ENCODE results near the gene FAM110A.

The FAM110A gene

DNA sequence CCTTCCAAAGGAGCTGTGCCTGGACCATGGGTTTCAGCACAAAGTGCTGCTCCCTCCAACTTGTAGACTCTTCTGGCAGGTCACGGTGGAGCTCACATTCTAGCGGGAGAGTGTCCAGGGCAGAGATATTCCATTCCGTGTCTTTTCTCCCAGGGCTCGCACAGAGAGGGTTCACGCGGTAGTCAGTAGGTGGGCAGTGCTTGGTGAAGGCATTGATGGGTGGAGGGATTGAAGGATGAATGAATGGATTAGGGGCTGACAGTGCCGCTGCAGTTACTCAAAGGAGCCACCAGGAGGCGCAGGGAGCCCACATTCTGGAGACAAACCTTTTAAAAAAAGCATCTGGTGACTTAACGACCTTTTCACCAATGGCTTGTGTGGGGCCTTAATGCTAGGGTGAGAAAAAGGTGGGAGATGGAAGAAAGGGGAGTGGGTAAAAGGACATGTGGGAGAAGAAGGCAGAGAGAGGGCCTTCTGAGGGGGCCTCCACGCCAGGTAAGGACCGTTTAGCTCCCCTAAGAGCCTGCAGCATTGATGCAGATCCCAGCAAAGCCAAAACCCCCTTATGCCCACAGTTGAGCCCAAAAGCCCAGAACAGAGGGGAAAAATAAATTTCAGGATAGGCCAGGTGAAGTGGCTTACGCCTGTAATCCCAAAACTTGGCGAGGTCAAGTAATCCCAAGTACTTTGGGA is 17.5 kb upstream of the FAM110A start:
- H3F3A ChIP-seq (ENCODE audit: control insufficient read depth, insufficient read depth): no peaks in the 10 kb centered on the region
- no peaks in the 10 kb centered on the region for H3K36me3 ChIP-seq (ENCODE audit: control insufficient read depth, low read length)
- no peak overlapping the region for H3K27ac ChIP-seq (ENCODE audit: low read depth, low read length)
- TF ChIP-seq, protein P1, sequence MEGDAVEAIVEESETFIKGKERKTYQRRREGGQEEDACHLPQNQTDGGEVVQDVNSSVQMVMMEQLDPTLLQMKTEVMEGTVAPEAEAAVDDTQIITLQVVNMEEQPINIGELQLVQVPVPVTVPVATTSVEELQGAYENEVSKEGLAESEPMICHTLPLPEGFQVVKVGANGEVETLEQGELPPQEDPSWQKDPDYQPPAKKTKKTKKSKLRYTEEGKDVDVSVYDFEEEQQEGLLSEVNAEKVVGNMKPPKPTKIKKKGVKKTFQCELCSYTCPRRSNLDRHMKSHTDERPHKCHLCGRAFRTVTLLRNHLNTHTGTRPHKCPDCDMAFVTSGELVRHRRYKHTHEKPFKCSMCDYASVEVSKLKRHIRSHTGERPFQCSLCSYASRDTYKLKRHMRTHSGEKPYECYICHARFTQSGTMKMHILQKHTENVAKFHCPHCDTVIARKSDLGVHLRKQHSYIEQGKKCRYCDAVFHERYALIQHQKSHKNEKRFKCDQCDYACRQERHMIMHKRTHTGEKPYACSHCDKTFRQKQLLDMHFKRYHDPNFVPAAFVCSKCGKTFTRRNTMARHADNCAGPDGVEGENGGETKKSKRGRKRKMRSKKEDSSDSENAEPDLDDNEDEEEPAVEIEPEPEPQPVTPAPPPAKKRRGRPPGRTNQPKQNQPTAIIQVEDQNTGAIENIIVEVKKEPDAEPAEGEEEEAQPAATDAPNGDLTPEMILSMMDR (IDR thresholded peaks at IDR 0.05; ENCODE audit: low read depth, low read length, poor library complexity, severe bottlenecking): peak; percentile 98
- TF ChIP-seq EZH2phosphoT487 (IDR thresholded peaks at IDR 0.05; ENCODE audit: borderline replicate concordance, low read length): no peak
- no peaks in the 10 kb centered on the region for H3K4me1 ChIP-seq (ENCODE audit: control insufficient read depth, low read length)
- H3K9me2 ChIP-seq (replicated peaks; ENCODE audit: control insufficient read depth, low read length): no peaks in the 10 kb centered on the region
- H4K20me1 ChIP-seq (ENCODE audit: control insufficient read depth, insufficient read depth, low read depth, low read length): no peaks in the 10 kb centered on the region
- H3K27me3 ChIP-seq (ENCODE audit: control insufficient read depth, low read length): no peaks in the 10 kb centered on the region
- H3K9me3 ChIP-seq (ENCODE audit: control insufficient read depth, insufficient read depth, low read length): no peaks in the 10 kb centered on the region; the same call in 1 of the 2 replicates
- H3K4me2 ChIP-seq (ENCODE audit: low read length): no peak overlapping the region
- H3K79me2 ChIP-seq (ENCODE audit: control insufficient read depth, low read length): no peaks in the 10 kb centered on the region
- H3K4me3 ChIP-seq (ENCODE audit: low read length): no peak overlapping the region

GRCh38 chr20:818001-818664 is 15.4 kb upstream of the FAM110A start:
- Histone ChIP-seq H3K4me3 (ENCODE audit: low read length) (no peak overlapping the region), H3K4me2 (ENCODE audit: low read length) (no peak overlapping the region)

GRCh38 chr20:819680-820322 is 13.7 kb upstream of the FAM110A start:
- H3K27me3 ChIP-seq (ENCODE audit: control insufficient read depth, low read length): no peaks in the 10 kb centered on the region
- H3K4me3 ChIP-seq (ENCODE audit: low read length): no peak overlapping the region
- H3K9me2 ChIP-seq (replicated peaks; ENCODE audit: control insufficient read depth, low read length): no peaks in the 10 kb centered on the region
- H3F3A ChIP-seq (ENCODE audit: control insufficient read depth, insufficient read depth): no peaks in the 10 kb centered on the region
- H3K4me1 ChIP-seq (ENCODE audit: control insufficient read depth, low read length): peaks cover 9% of the 10 kb centered on the region
- no peaks in the 10 kb centered on the region for H3K36me3 ChIP-seq (ENCODE audit: control insufficient read depth, low read length)
- H4K20me1 ChIP-seq (ENCODE audit: control insufficient read depth, insufficient read depth, low read depth, low read length): no peaks in the 10 kb centered on the region
- H3K9me3 ChIP-seq (ENCODE audit: control insufficient read depth, insufficient read depth, low read length): no peaks in the 10 kb centered on the region; the same call in 1 of the 2 replicates
- TF ChIP-seq EZH2phosphoT487 (IDR thresholded peaks at IDR 0.05; ENCODE audit: borderline replicate concordance, low read length): no peak
- TF ChIP-seq, protein P1 (IDR thresholded peaks at IDR 0.05; ENCODE audit: low read depth, low read length, poor library complexity, severe bottlenecking): no peak
- H3K27ac ChIP-seq (ENCODE audit: low read depth, low read length): no peak overlapping the region
- H3K4me2 ChIP-seq (ENCODE audit: low read length): no peak overlapping the region
- no peaks in the 10 kb centered on the region for H3K79me2 ChIP-seq (ENCODE audit: control insufficient read depth, low read length)

More at GRCh38 chr20:818001-818664, 15.4 kb upstream of the FAM110A start:
- H3F3A ChIP-seq (ENCODE audit: control insufficient read depth, insufficient read depth): no peaks in the 10 kb centered on the region
- TF ChIP-seq, protein P1 (IDR thresholded peaks at IDR 0.05; ENCODE audit: low read depth, low read length, poor library complexity, severe bottlenecking): no peak
- TF ChIP-seq EZH2phosphoT487 (IDR thresholded peaks at IDR 0.05; ENCODE audit: borderline replicate concordance, low read length): no peak
- H3K36me3 ChIP-seq (ENCODE audit: control insufficient read depth, low read length): no peaks in the 10 kb centered on the region
- no peaks in the 10 kb centered on the region for H3K27me3 ChIP-seq (ENCODE audit: control insufficient read depth, low read length)
- H3K27ac ChIP-seq (ENCODE audit: low read depth, low read length): no peak overlapping the region
- H3K9me2 ChIP-seq (replicated peaks; ENCODE audit: control insufficient read depth, low read length): no peaks in the 10 kb centered on the region
- H3K9me3 ChIP-seq (ENCODE audit: control insufficient read depth, insufficient read depth, low read length): no peaks in the 10 kb centered on the region; the same call in 1 of the 2 replicates
- H4K20me1 ChIP-seq (ENCODE audit: control insufficient read depth, insufficient read depth, low read depth, low read length): no peaks in the 10 kb centered on the region
- H3K79me2 ChIP-seq (ENCODE audit: control insufficient read depth, low read length): no peaks in the 10 kb centered on the region
- H3K4me1 ChIP-seq (ENCODE audit: control insufficient read depth, low read length): peaks cover 5% of the 10 kb centered on the region
